SK-N-SH (cell line): ENCODE data around the gene CATSPERE. TPM values are rescaled to one million over a fixed set of nuclear protein-coding genes. Genes with fewer than 3 reads are reported as not detected.

Experiments
- CTCF ChIA-PET: fragments of 300-600, 350-600 bp; formaldehyde crosslinking; extraction: SDS; loops from one replicate; lab custom pipeline; 2021; lab: Yijun Ruan, JAX
- POLR2A ChIA-PET: fragments of 350-600 bp; sonication (Branson Sonifier 250); formaldehyde crosslinking; extraction: SDS; loops from one replicate; lab custom pipeline; 2020; ENCODE audit warnings: antibody characterized with exemption, inconsistent platforms; lab: Yijun Ruan, JAX
- DNase-seq: peaks from one replicate; pipeline ENCODE4 v3.0.0; 2012
- H2AFZ ChIP-seq: fragments of 200-600 bp; sonication (generic); 2 replicates; pipeline ENCODE4 v1.8.1; 2016; ENCODE audit warnings: antibody characterized with exemption, mild to moderate bottlenecking, low read depth
- H3F3A ChIP-seq: fragments of 200-600 bp; sonication (generic); replicated peaks from 2 replicates; pipeline ENCODE3; 2016; ENCODE audit warnings: antibody characterized with exemption, mild to moderate bottlenecking; ENCODE audit not compliant: insufficient read depth
- H3K27ac ChIP-seq, 2 experiments: fragments of 200-500 bp in 1 of 2; fragments of 200-600 bp in 1 of 2; sonication (Bioruptor generic) in 1 of 2; sonication (generic), shearing (Covaris generic) in 1 of 2; 2 replicates each; pipeline versions ENCODE4 v1.5.1 to v1.6.1; 2014 to 2016; ENCODE audit warnings: low read depth in 2 of 2, inconsistent platforms in 1 of 2, low read length in 1 of 2, mild to moderate bottlenecking in 1 of 2, mixed read lengths in 1 of 2
- H3K27me3 ChIP-seq: fragments of 200-600 bp; sonication (generic), shearing (Covaris generic); 2 replicates; pipeline ENCODE4 v1.6.1; 2016; ENCODE audit warnings: mixed run types; ENCODE audit not compliant: insufficient read depth
- H3K36me3 ChIP-seq, 2 experiments: fragments of 200-500 bp in 1 of 2; fragments of 200-600 bp in 1 of 2; sonication (Bioruptor generic) in 1 of 2; sonication (generic) in 1 of 2; replicated peaks in 1 of 2; 2 replicates each; pipeline versions ENCODE3 to v1.5.1; 2014 to 2016; ENCODE audit warnings: low read length in 1 of 2, mild to moderate bottlenecking in 1 of 2; ENCODE audit not compliant: insufficient read depth in 2 of 2, control insufficient read depth in 1 of 2
- H3K4me1 ChIP-seq, 2 experiments: fragments of 200-500 bp in 1 of 2; fragments of 200-600 bp in 1 of 2; sonication (Bioruptor generic) in 1 of 2; sonication (generic), shearing (Covaris generic) in 1 of 2; 2 replicates each; pipeline versions ENCODE4 v1.5.1 to v1.6.1; 2014 to 2016; ENCODE audit warnings: low read depth in 1 of 2, low read length in 1 of 2, mixed run types in 1 of 2; ENCODE audit not compliant: insufficient read depth in 2 of 2, control insufficient read depth in 1 of 2
- H3K4me2 ChIP-seq: fragments of 200-600 bp; sonication (generic), shearing (Covaris generic); 2 replicates; pipeline ENCODE4 v1.6.1; 2017; ENCODE audit warnings: mixed run types
- H3K4me3 ChIP-seq, 2 experiments: fragments of 200-500 bp in 1 of 2; fragments of 200-600 bp in 1 of 2; sonication (Bioruptor generic) in 1 of 2; sonication (generic), shearing (Covaris generic) in 1 of 2; 2 replicates each; pipeline versions ENCODE4 v1.5.1 to v1.8.1; 2014 to 2016; ENCODE audit warnings: low read depth in 2 of 2, inconsistent platforms in 1 of 2, low read length in 1 of 2, mild to moderate bottlenecking in 1 of 2, mixed read lengths in 1 of 2, moderate library complexity in 1 of 2
- H3K79me2 ChIP-seq: fragments of 200-600 bp; sonication (generic); 2 replicates; pipeline ENCODE4 v1.8.1; 2017; ENCODE audit warnings: mild to moderate bottlenecking; ENCODE audit not compliant: insufficient read depth
- H3K9ac ChIP-seq: fragments of 200-600 bp; sonication (generic); 2 replicates; pipeline ENCODE4 v1.6.1; 2017; ENCODE audit warnings: mixed run types
- H3K9me2 ChIP-seq: fragments of 200-600 bp; sonication (generic); 2 replicates; pipeline ENCODE4 v1.6.1; 2017; ENCODE audit warnings: mixed run types
- H3K9me3 ChIP-seq: fragments of 200-600 bp; sonication (generic); 2 replicates; pipeline ENCODE4 v1.6.1; 2017; ENCODE audit warnings: mixed run types, mild to moderate bottlenecking, moderate library complexity
- H4K20me1 ChIP-seq: fragments of 200-600 bp; sonication (generic); 2 replicates; pipeline ENCODE4 v1.6.1; 2017; ENCODE audit warnings: mild to moderate bottlenecking, mixed run types; ENCODE audit not compliant: insufficient read depth
- ELF1 ChIP-seq: IDR thresholded peaks from 2 replicates; pipeline ENCODE4 v1.4.0; 2012
- EZH2phosphoT487 ChIP-seq: fragments of 200-600 bp; sonication (generic); IDR thresholded peaks from 2 replicates; pipeline ENCODE4 v1.6.1; 2017; ENCODE audit warnings: low read depth, mixed run types, mild to moderate bottlenecking, antibody characterized with exemption, moderate library complexity, borderline replicate concordance
- FOSL2 ChIP-seq: IDR thresholded peaks from 2 replicates; pipeline ENCODE4 v1.4.0; 2012; ENCODE audit warnings: low read depth, mild to moderate bottlenecking, moderate library complexity, borderline replicate concordance
- FOXJ3 ChIP-seq: sonication (generic); formaldehyde crosslinking; IDR thresholded peaks from 2 replicates; pipeline ENCODE4 v1.5.1; 2020; ENCODE audit warnings: mild to moderate bottlenecking, missing genetic modification reagents
- FOXM1 ChIP-seq: IDR thresholded peaks from 2 replicates; pipeline ENCODE4 v1.4.0; 2012; ENCODE audit warnings: low read depth, mild to moderate bottlenecking
- GABPA ChIP-seq: IDR thresholded peaks from 2 replicates; pipeline ENCODE4 v1.4.0; 2012; ENCODE audit warnings: low read depth, mild to moderate bottlenecking
- GATA2 ChIP-seq: sonication (generic); formaldehyde crosslinking; IDR thresholded peaks from 2 replicates; pipeline ENCODE4 v1.5.0; 2020; ENCODE audit warnings: mild to moderate bottlenecking, missing genetic modification reagents
- IRF3 ChIP-seq: fragments of 150-350 bp; IDR thresholded peaks from 2 replicates; pipeline ENCODE4 v1.6.1; 2016; ENCODE audit warnings: mild to moderate bottlenecking, low read depth, low read length
- MAX ChIP-seq: IDR thresholded peaks from 2 replicates; pipeline ENCODE4 v1.4.0; 2012; ENCODE audit warnings: low read depth
- MEF2A ChIP-seq: IDR thresholded peaks from 2 replicates; pipeline ENCODE4 v1.4.0; 2012; ENCODE audit warnings: low read depth, borderline replicate concordance
- NFIC ChIP-seq: IDR thresholded peaks from 2 replicates; pipeline ENCODE4 v1.4.0; 2012; ENCODE audit warnings: borderline replicate concordance
- NRF1 ChIP-seq: IDR thresholded peaks from 2 replicates; pipeline ENCODE4 v1.6.1; 2012; ENCODE audit warnings: low read depth, mild to moderate bottlenecking, low read length
- POLR2AphosphoS5 ChIP-seq: IDR thresholded peaks from 2 replicates; pipeline ENCODE4 v1.6.1; 2012; ENCODE audit warnings: low read depth, low read length
- RFX5 ChIP-seq: IDR thresholded peaks from 2 replicates; pipeline ENCODE4 v1.6.1; 2012; ENCODE audit warnings: mild to moderate bottlenecking, improper control_type of control experiment, low read length
- SIN3A ChIP-seq: IDR thresholded peaks from 2 replicates; pipeline ENCODE4 v1.6.1; 2012; ENCODE audit warnings: low read depth, mild to moderate bottlenecking, low read length, moderate library complexity, borderline replicate concordance
- SMC3 ChIP-seq: IDR thresholded peaks from 2 replicates; pipeline ENCODE4 v1.6.1; 2012; ENCODE audit warnings: low read depth, low read length, improper control_type of control experiment
- TAF1 ChIP-seq: IDR thresholded peaks from 2 replicates; pipeline ENCODE4 v1.6.1; 2012; ENCODE audit warnings: low read depth, mild to moderate bottlenecking, low read length, moderate library complexity, borderline replicate concordance
- TCF12 ChIP-seq: IDR thresholded peaks from 2 replicates; pipeline ENCODE4 v1.4.0; 2012
- TEAD4 ChIP-seq: IDR thresholded peaks from 2 replicates; pipeline ENCODE4 v1.4.0; 2012; ENCODE audit warnings: mild to moderate bottlenecking, borderline replicate concordance; ENCODE audit not compliant: insufficient read depth
- USF1 ChIP-seq: IDR thresholded peaks from 2 replicates; pipeline ENCODE4 v1.4.0; 2012; ENCODE audit warnings: low read depth, borderline replicate concordance
- USF2 ChIP-seq: fragments of 150-350 bp; IDR thresholded peaks from 2 replicates; pipeline ENCODE4 v1.6.1; 2017; ENCODE audit warnings: antibody characterized with exemption, low read length, low read depth, borderline replicate concordance
- YY1 ChIP-seq: IDR thresholded peaks from 2 replicates; pipeline ENCODE4 v1.4.0; 2012; ENCODE audit warnings: low read depth, mild to moderate bottlenecking
- WGBS: methylation state at CpG from one replicate; pipeline ENCODE4 v1.1.6; 2017; ENCODE audit warnings: low lambda C conversion rate; 5-methylcytosine and 5-hydroxymethylcytosine counted together
- polyA plus RNA-seq, 3 experiments: library from polyadenylated mRNA; depleted of rRNA; stranded (reverse); fragments of >200 nt; gene quantifications; 2 replicates each; pipeline ENCODE4 v1.2.3, GENCODE V29; 2012

The CATSPERE gene
- polyA plus RNA-seq, 1 of the 3 experiments (the other 2 are of a cell fraction) = 0.30 TPM

GRCh38 chr1:244456586-244456985 is 4.5 kb upstream of the CATSPERE start (continued):
- TF ChIP-seq USF2 (no peak), FOSL2 (no peak), FOXJ3 (CRISPR knock-in tag) (no peak), SMC3 (no peak), SIN3A (no peak), RFX5 (no peak)
- TF ChIP-seq, all 33 proteins: peak for 4

GRCh38 chr1:244458781-244459180 is 2.3 kb upstream of the CATSPERE start:
- ChIA-PET POLR2A (no interaction called here), CTCF (no interaction called here)
- Histone ChIP-seq H3K27me3 (no peaks in the 10 kb centered on the region), H3K4me1 (peaks cover 0 to 17% of the 10 kb centered on the region in 2 experiments; a peak in 3 of 4 replicates), H4K20me1 (no peaks in the 10 kb centered on the region), H3K9me3 (no peaks in the 10 kb centered on the region), H3K9me2 (no peaks in the 10 kb centered on the region), H3K4me3 (no peak overlapping the region), H3K79me2 (no peaks in the 10 kb centered on the region), H3K27ac (no peak overlapping the region), H3K9ac (no peak overlapping the region), H3K36me3 (peaks cover 0 to 11% of the 10 kb centered on the region in 2 experiments), H3K4me2 (no peak overlapping the region), H3F3A (peaks cover 3% of the 10 kb centered on the region), H2AFZ (no peak overlapping the region)
- TF ChIP-seq YY1 = no peak
- TF ChIP-seq NFIC = no peak
- TF ChIP-seq FOSL2 = no peak
- TF ChIP-seq GATA2 (CRISPR knock-in tag) = no peak
- no peak for DNase-seq
- WGBS = 91% methylated on average over 4 of the region's 4 CpGs

GRCh38 chr1:244460197-244460596 is 876 bp upstream of the CATSPERE start:
- POLR2A ChIA-PET = interaction anchor here (0.6 kb wide), 1 partner anchor 9 kb away, joined by 3 read pairs; no protein-coding TSS in a partner anchor
- no peak overlapping the region for H3K4me2 ChIP-seq
- no peaks in the 10 kb centered on the region for H3K9me2 ChIP-seq
- H4K20me1 ChIP-seq = no peaks in the 10 kb centered on the region
- WGBS = 90% methylated on average over 4 of the region's 4 CpGs
- no peak overlapping the region for H3K9ac ChIP-seq
- 0 out of 2 replicates have a peak overlapping the region, but pooled peaks have one; percentile 94 for H2AFZ ChIP-seq
- DNase-seq = no peak
- no peaks in the 10 kb centered on the region for H3K27me3 ChIP-seq
- H3K36me3 ChIP-seq = peaks cover 0 to 11% of the 10 kb centered on the region in 2 experiments
- no peaks in the 10 kb centered on the region for H3K9me3 ChIP-seq
- H3K4me1 ChIP-seq = peaks cover 0 to 17% of the 10 kb centered on the region in 2 experiments; a peak in 3 of 4 replicates
- H3K79me2 ChIP-seq = no peaks in the 10 kb centered on the region
- CTCF ChIA-PET = no interaction called here
- H3K27ac ChIP-seq = no peak overlapping the region
- TF ChIP-seq MEF2A (no peak), POLR2AphosphoS5 (no peak), IRF3 (no peak), TEAD4 (no peak), GATA2 (CRISPR knock-in tag) (no peak), ELF1 (no peak), GABPA (no peak), FOXJ3 (CRISPR knock-in tag) (no peak), EZH2phosphoT487 (no peak), NFIC (no peak), USF1 (no peak), TAF1 (no peak), MAX (no peak), FOXM1 (no peak), TCF12 (no peak), FOSL2 (no peak), YY1 (no peak), NRF1 (no peak), SIN3A (no peak), USF2 (no peak)
- TF ChIP-seq, all 33 proteins: peak for 0
- Histone ChIP-seq H3K4me3 (no peak overlapping the region), H3F3A (peaks cover 3% of the 10 kb centered on the region)
